HG03108 (cell line): ENCODE results near the gene HAAO.
"Not testable (repeated sequence)": the region's sequence is repeated elsewhere in the genome, so short reads cannot be mapped to it uniquely, and the experiment has no call there.

Source experiments
- ATAC-seq: cut with Tn5 transposase; IDR thresholded peaks from one replicate; pipeline ENCODE4 v1.9.1; 2021; ENCODE audit warnings: moderate library complexity; ENCODE audit not compliant: unreplicated experiment

HAAO gene

DNA sequence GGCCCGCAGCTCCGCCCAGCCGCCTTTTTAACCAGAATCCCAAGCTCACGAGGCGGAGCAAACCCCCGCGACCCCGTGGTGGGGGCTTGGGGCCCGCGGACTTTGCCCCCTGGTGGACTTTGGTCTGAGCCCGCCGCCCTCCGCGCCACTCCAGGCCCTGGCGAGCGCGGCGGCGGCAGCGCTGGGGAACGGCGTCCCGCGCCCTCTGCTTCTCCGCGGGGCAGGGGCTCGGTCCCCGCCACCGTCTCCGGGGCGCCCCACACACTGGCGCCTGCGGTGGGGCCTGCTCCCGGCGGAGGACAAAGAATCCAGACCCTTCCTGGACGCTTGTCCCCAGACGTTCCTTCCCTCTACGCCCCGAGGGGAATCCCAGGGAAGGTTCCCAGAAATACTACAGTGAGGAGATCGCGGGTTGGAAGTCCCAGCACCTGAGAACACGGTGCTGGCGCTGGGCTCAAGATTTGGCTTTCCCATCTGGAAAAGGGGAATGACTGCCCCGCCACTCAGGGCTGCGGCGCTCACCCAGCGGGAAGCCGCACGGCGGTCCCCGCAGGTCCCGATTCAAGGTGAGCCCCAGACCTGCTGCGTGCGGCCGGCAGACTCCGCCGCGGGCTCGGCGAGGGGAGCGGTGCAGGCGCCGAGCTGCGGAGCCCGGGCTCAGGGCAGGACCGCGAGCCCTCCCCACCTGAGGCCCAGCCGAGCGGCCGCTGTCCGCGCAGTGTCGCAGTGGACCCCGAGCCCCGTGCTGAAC, at the start of gene HAAO:
Gene HAAO (minus strand): TSS at position 1 of the 751 bp plus-strand sequence. CDS start 47 bp downstream, outside the sequence.
- no peak for ATAC-seq

DNA sequence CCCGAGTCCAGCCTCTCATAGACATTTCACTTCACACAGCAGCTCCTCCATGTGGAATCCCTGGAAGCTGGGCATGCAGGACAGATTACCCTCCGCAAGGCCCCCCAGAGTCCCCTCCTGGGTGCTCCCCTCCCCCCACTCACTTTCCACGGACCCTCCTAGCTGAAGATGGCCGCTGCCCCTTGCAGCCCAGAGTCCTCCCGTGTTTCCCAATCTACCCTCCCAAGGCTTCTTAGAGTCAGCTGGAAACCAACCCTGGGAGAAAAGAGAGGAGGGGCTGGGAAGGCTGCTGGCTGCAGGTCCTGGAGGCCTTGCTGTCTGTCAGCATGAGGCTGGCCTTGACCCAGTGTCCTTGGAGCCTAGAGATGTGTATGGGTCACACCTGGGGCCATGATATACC, 49.0 kb upstream of the HAAO start:
- no peak for ATAC-seq

DNA sequence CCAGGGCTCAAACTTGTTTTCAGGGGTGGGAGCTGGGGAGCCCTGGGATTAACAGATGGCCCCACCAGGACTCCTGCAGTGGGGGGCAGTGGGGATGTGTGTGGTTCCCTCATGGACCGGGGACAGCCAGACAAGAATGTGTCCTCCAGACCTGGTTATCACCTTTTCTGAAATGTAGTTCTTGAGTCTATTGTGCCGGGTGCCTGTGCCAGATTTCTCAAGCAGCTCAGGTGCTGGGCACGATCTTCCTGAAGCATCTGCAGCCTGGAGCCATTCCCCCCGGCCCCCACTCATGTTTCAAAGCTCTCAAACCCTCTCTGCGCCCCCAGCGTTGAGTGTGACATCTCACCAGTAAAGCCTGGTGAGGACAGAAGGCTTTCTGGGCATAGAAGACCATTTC, 48.4 kb upstream of the HAAO start:
- no peak for ATAC-seq

- ATAC-seq: no peak
These were observed 47.6 kb upstream of the HAAO start for GRCh38 chr2:42839809-42840501.

DNA sequence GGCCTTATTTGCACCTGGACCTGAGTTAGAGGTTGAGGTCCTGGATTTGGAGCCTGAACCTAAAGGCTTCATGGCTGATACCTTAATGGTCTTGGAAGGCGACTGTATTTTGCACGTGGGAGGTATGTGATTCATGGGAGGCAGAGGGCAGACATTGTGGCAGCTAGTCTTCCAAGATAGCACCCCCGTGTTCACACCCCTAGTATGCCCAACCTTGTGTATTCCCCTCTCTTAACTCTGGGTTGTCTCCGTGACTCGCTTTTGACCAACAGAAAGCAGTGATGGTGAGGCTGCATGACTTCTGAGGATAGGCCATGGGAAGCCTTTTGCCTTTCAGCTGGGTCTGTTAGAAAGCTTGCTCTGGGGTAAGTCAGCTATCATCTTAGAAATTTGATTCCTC, 45.8 kb upstream of the HAAO start:
- no peak for ATAC-seq

DNA sequence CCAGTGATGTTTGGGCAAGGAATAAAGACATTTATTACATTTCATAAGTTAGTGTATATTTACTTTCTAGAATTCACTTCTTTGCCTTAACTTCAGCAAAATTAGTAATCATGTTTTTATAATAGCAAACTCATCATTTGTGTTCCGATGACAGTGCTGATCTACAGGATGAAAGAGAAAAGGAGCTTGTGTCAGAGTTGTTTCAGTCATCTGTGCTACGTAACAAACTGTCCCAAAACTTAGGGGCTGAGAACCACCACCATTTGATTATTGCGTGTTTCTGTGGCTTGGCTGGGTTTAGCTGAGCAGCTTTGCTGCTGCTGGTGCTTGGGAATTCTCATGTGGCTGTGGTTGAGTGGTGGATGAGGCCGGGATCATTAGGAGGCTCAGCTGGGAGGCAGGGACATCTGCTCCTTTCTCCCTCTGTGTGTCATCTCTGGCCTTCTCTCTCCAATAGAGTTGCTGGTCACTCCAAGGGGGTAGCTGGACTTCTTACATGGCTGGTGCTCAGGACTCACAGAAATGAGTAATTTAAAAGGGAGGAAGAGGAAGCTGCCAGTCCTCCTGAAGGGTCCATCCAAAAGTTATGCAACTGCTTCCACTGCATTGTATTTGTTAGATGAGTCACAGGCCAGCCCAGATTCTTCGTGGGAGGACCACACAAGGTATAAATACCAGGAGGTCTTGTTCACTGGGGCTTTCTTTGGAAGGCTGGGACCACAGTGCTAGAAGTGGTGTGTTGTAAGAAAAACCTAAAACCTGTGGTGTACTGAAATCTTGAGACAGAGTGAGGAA, 43.4 kb upstream of the HAAO start:
- no peak for ATAC-seq

DNA sequence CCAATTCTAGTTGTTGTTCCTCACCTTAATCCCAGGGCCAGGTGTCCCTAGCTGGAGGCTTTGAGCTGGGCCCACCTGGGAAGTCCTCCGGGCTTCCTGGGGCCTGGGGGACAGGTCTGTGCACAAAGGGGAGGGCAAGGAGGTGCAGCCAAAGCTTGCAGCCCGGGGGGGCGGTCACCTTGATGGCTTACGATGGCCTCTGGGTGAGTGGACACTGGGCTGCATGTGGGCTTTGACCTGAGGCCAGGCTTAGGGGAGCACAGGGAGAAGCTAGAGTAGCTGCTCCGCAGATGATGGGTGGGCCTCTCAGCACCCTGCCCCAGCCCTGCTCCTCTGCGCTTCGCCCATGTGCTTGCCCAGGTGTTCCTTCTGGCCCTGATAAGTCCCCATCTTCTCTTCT, 41.8 kb upstream of the HAAO start:
- ATAC-seq: no peak

GRCh38 chr2:42832289-42832634, 39.9 kb upstream of the HAAO start:
- ATAC-seq: no peak

GRCh38 chr2:42831575-42832288, 39.3 kb upstream of the HAAO start:
- not testable (repeated sequence) for ATAC-seq

DNA sequence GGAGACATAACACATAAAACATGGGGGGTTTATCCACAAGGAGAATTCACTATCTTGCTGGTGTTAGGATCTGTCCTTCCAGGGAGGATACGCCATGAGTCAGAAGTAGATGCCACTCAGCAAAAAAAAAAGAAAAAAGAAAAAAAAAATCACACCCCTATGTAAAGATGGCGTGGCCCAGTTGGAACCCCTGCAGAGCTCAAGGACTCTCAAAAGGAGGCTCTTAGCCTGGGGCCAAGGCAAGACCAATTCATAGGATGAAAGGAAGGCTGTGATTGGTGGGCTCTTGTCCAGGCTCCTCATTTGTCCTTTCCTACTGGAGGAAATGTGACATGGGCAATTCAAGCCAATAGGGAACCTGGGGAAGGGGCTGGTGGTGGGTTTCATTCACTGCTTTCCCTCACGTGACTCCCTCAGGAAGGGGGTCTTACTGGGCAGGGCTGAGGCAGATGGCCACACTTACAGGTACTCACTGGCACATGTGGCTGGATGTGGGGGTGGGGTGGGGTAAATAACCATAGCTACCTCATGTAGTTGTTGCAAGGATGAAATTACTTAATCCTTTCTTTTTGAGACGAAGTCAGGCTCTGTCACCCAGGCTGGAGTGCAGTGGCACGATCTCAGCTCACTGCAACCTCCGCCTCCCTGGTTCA, 38.7 kb upstream of the HAAO start:
- ATAC-seq: no peak

- ATAC-seq: no peak
These were observed 37.5 kb upstream of the HAAO start for GRCh38 chr2:42829671-42830440.

GRCh38 chr2:42828487-42829425, 36.4 kb upstream of the HAAO start:
- peak; percentile 79 for ATAC-seq

- ATAC-seq: peak; percentile 75
These were observed 35.5 kb upstream of the HAAO start for GRCh38 chr2:42827647-42828486.

- ATAC-seq: no peak
These were observed 33.8 kb upstream of the HAAO start for GRCh38 chr2:42826231-42826630.

GRCh38 chr2:42824454-42824807, 32.0 kb upstream of the HAAO start:
- no peak for ATAC-seq

DNA sequence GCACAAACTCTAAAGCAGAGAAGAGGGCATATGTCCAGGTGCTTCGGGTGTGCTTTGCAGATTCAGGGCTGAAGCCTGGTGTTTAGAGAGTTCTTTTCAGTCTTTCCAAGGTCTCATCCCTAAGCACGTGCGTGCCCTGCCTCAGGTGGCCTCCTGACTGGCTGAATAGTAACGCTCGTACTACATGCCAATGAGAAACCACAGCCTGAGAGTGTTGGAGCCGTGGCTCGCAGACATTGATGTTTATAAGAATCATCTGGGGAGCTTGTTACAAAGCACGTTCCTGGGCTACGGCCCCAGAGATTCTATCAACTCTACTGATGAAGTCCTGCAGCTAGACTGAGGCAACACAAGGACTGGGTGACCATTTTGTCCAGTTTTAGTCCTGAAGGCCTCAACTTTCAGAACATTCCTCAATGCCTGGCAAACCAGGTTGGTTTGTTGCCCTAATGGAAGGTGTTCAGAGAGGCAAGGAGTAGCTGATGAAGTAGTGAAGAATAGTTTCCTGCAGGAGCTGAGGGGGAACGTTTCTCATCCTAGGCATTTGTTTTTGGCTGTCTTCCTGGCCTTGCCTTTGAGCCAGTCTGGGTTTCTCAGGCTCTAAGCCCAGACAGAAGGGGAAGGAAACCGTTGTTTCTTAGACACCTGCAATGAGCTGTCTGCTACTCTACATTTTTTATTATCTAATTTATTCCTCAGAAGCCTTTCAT, 31.5 kb upstream of the HAAO start:
- ATAC-seq: no peak

DNA sequence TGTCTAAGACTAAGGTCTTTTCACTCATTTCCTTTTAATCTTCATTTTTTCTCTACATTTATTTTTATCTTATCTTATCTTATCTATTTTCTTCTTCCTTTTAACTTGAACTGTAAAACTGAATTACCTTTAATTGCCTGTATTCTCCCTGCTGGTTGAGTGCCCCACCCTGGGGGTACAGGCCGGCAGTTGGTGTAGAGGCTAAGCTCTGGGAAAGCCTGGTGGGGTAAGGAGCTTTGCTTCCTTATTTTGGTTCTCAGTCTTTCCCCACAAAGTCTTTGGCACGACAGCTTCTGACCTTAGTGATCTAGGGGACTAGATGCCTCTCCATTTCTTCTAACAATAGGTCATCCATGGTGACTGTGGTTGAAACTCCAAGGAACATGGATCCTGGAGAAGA, 26.8 kb upstream of the HAAO start:
- no peak for ATAC-seq
